CD14-positive monocyte (primary cell): ENCODE measurements around the gene SPAG9. TPM values are rescaled to one million over a fixed set of nuclear protein-coding genes. Genes with fewer than 3 reads are reported as not detected.

Experiments
- DNase-seq, 3 donors: peaks; one replicate each; pipeline ENCODE4 v3.0.0-alpha.2; 2011 to 2022
- H2AFZ ChIP-seq: 2 replicates; pipeline ENCODE4 v1.6.0; 2012; ENCODE audit warnings: mild to moderate bottlenecking, low read depth, low read length, inconsistent platforms; ENCODE audit not compliant: insufficient read depth, poor library complexity, severe bottlenecking
- H3K27ac ChIP-seq, 2 donors: 1 replicate in 1 of 2; 2 replicates in 1 of 2; pipeline ENCODE4 v1.5.1; 2012 to 2013; ENCODE audit warnings: low read length in 2 of 2, control low read depth in 1 of 2, inconsistent platforms in 1 of 2, low read depth in 1 of 2, mild to moderate bottlenecking in 1 of 2
- H3K27me3 ChIP-seq, 2 donors: one replicate each; pipeline versions ENCODE4 v1.6.0 to v1.6.1; 2011 to 2013; ENCODE audit warnings: low read length in 2 of 2; ENCODE audit not compliant: control insufficient read depth in 2 of 2, insufficient read depth in 2 of 2
- H3K36me3 ChIP-seq, 2 donors: replicated peaks in 1 of 2; 1 replicate in 1 of 2; 2 replicates in 1 of 2; pipeline versions ENCODE4 v1.5.1 to v1.6.1; 2012 to 2013; ENCODE audit warnings: low read length in 2 of 2, control low read depth in 1 of 2, inconsistent platforms in 1 of 2, mild to moderate bottlenecking in 1 of 2; ENCODE audit not compliant: insufficient read depth in 2 of 2, control insufficient read depth in 1 of 2
- H3K4me1 ChIP-seq, 2 donors: 1 replicate in 1 of 2; 2 replicates in 1 of 2; pipeline versions ENCODE4 v1.5.1 to v1.6.1; 2012 to 2013; ENCODE audit warnings: low read length in 2 of 2, control low read depth in 1 of 2, inconsistent platforms in 1 of 2, mild to moderate bottlenecking in 1 of 2, moderate library complexity in 1 of 2; ENCODE audit not compliant: insufficient read depth in 2 of 2, control insufficient read depth in 1 of 2
- H3K4me2 ChIP-seq: replicated peaks from 2 replicates; pipeline ENCODE3; 2012; ENCODE audit warnings: low read length, moderate library complexity, mild to moderate bottlenecking; ENCODE audit not compliant: poor library complexity, severe bottlenecking; ENCODE audit errors: extremely low read depth
- H3K4me3 ChIP-seq, 3 experiments: fragments of 200-600 bp in 1 of 3; sonication (generic) in 1 of 3; replicated peaks in 1 of 3; 1 replicate in 2 of 3; 2 replicates in 1 of 3; pipeline ENCODE4 v1.5.1; 2011 to 2013; ENCODE audit warnings: low read length in 3 of 3, mild to moderate bottlenecking in 3 of 3, control low read depth in 2 of 3, low read depth in 2 of 3, inconsistent platforms in 1 of 3, moderate library complexity in 1 of 3
- H3K79me2 ChIP-seq: 2 replicates; pipeline ENCODE4 v1.6.0; 2012; ENCODE audit warnings: mild to moderate bottlenecking, control low read depth, inconsistent platforms, low read length, moderate library complexity; ENCODE audit not compliant: insufficient read depth
- H3K9ac ChIP-seq: 2 replicates; pipeline ENCODE4 v1.6.0; 2017; ENCODE audit warnings: low read length, mild to moderate bottlenecking; ENCODE audit not compliant: insufficient read depth, poor library complexity, severe bottlenecking
- H3K9me3 ChIP-seq, 2 donors: replicated peaks in 1 of 2; 1 replicate in 1 of 2; 2 replicates in 1 of 2; pipeline versions ENCODE4 v1.5.1 to v1.6.1; 2012 to 2013; ENCODE audit warnings: low read length in 2 of 2, control low read depth in 1 of 2; ENCODE audit not compliant: control insufficient read depth in 1 of 2, insufficient read depth in 1 of 2
- H4K20me1 ChIP-seq: 2 replicates; pipeline ENCODE4 v1.6.0; 2012; ENCODE audit warnings: mild to moderate bottlenecking, low read length, control low read depth, moderate library complexity; ENCODE audit not compliant: insufficient read depth
- H3K27ac Mint-ChIP-seq, 7 donors: one replicate each; pipeline ENCODE4 v1.8.0; 2020; ENCODE audit warnings: mild to moderate bottlenecking in 7 of 7, mixed read lengths in 7 of 7, moderate library complexity in 6 of 7, inconsistent platforms in 2 of 7
- H3K27me3 Mint-ChIP-seq, 3 donors: one replicate each; pipeline ENCODE4 v1.8.0; 2021 to 2022; ENCODE audit warnings: low read depth in 3 of 3, mild to moderate bottlenecking in 3 of 3, mixed read lengths in 3 of 3, moderate library complexity in 3 of 3, inconsistent platforms in 1 of 3
- H3K36me3 Mint-ChIP-seq, 2 donors: one replicate each; pipeline ENCODE4 v1.8.0; 2020; ENCODE audit warnings: mixed read lengths in 2 of 2, inconsistent platforms in 1 of 2, mild to moderate bottlenecking in 1 of 2
- H3K4me1 Mint-ChIP-seq: one replicate; pipeline ENCODE4 v1.8.0; 2020; ENCODE audit warnings: mild to moderate bottlenecking, mixed read lengths
- H3K4me3 Mint-ChIP-seq, 2 donors: one replicate each; pipeline ENCODE4 v1.8.0; 2020; ENCODE audit warnings: mild to moderate bottlenecking in 2 of 2, mixed read lengths in 2 of 2, moderate library complexity in 1 of 2
- H3K9me3 Mint-ChIP-seq, 7 donors: one replicate each; pipeline ENCODE4 v1.8.0; 2020 to 2022; ENCODE audit warnings: mixed read lengths in 7 of 7, mild to moderate bottlenecking in 6 of 7, moderate library complexity in 6 of 7, inconsistent platforms in 2 of 7
- CTCF ChIP-seq: fragments of 200-600 bp; IDR thresholded peaks from one replicate; pipeline ENCODE4 v1.8.0; 2022; ENCODE audit warnings: antibody characterized with exemption, mild to moderate bottlenecking
- WGBS: methylation state at CpG from one replicate; pipeline ENCODE4 v1.1.5; 2013; ENCODE audit warnings: missing lambda C conversion rate; ENCODE audit not compliant: insufficient coverage; 5-methylcytosine and 5-hydroxymethylcytosine counted together
- intact Hi-C, 2 donors: fragments of 100-400 bp; cut with micrococcal nuclease; formaldehyde crosslinking; loops; one replicate each; pipeline versions ENCODE4 v1.15.0 to v1.15.1; 2023
- polyA plus RNA-seq, 3 donors: library from polyadenylated mRNA; depleted of rRNA in 1 of 3; unstranded in 2 of 3; stranded (reverse) in 1 of 3; fragments of 300-500 nt in 2 of 3; fragments of >200 nt in 1 of 3; fragmentation: Illumina TruSeq in 2 of 3; gene quantifications; 1 replicate in 2 of 3; 2 replicates in 1 of 3; pipeline ENCODE4 v1.2.3, GENCODE V29; 2012 to 2021

The SPAG9 gene
- polyA plus RNA-seq, 3 donors: 4.9 to 33.1 (median 8.5) TPM

GRCh38 chr17:51065466-51065865 lies 55.2 kb downstream of the SPAG9 start:
- intact Hi-C loops: loop anchor here in 1 of 2 donors (5.0 to 10.0 kb wide), 2 partner anchors 33 to 49 kb away; no protein-coding TSS in a partner anchor
- DNase-seq: no peak
- H3K79me2 ChIP-seq: peaks cover 61% of the 10 kb centered on the region
- H3K4me1 ChIP-seq: peaks cover 0 to 1% of the 10 kb centered on the region in 2 donors
- TF ChIP-seq CTCF: no peak
- H3K4me2 ChIP-seq: no peak overlapping the region
- no peak overlapping the region for H2AFZ ChIP-seq
- H3K4me1 Mint-ChIP-seq: peaks cover 12% of the 10 kb centered on the region
- WGBS: no CpG with 5 or more reads among the region's 1 CpG
- no peaks in the 10 kb centered on the region for H3K27me3 ChIP-seq
- H3K9me3 Mint-ChIP-seq: no peaks in the 10 kb centered on the region
- no peak overlapping the region for H3K27ac ChIP-seq
- no peak overlapping the region for H3K4me3 ChIP-seq
- H4K20me1 ChIP-seq: peaks cover 74% of the 10 kb centered on the region
- peaks cover 0 to 1% (median 0%) of the 10 kb centered on the region in 3 donors for H3K27me3 Mint-ChIP-seq
- no peak overlapping the region for H3K9ac ChIP-seq
- peaks cover 12 to 17% of the 10 kb centered on the region in 2 donors for H3K36me3 Mint-ChIP-seq
- no peaks in the 10 kb centered on the region for H3K36me3 ChIP-seq
- H3K27ac Mint-ChIP-seq: no peak overlapping the region
- no peak overlapping the region for H3K4me3 Mint-ChIP-seq
- no peaks in the 10 kb centered on the region for H3K9me3 ChIP-seq

DNA sequence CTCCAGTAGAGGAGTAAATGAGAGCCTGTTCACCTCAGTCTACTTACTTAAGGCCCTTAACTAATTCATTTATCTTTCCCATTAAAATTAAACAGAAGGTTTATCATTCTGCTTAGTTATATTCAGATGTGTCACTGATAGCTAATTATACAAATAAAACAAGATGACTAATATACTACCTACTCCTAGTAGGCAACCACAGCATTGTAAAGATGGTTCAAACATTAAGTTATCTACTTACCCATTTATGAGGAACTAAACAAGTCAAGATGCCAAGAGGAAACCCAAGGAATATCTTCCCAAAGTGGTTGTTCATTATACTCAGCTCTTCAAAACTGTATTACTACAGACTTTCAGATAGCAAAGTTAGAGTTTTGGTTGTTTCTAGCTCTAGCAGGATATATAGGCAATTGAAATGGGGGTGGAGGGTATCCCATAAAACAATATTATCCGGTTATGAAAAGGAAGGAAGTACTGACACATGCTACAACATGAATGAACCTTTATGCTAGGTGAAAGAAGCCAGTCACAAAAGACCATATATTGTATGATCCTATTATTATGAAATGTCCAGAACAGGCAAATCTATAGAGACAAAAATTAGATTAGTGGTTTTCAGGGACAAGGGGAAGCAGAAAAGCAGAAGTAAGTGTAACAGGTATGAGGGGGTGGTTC lies 56.5 kb downstream of the SPAG9 start:
- no peak for DNase-seq
- no peak overlapping the region for H3K9ac ChIP-seq
- Mint-ChIP-seq H3K27me3 (peaks cover 0 to 1% (median 0%) of the 10 kb centered on the region in 3 donors), H3K9me3 (no peaks in the 10 kb centered on the region), H3K36me3 (peaks cover 15 to 17% of the 10 kb centered on the region in 2 donors), H3K4me3 (no peak overlapping the region), H3K4me1 (peaks cover 8% of the 10 kb centered on the region), H3K27ac (no peak overlapping the region)
- no peak overlapping the region for H3K27ac ChIP-seq
- H3K27me3 ChIP-seq: no peaks in the 10 kb centered on the region
- H3K4me2 ChIP-seq: no peak overlapping the region
- no peak overlapping the region for H2AFZ ChIP-seq
- H3K4me1 ChIP-seq: no peaks in the 10 kb centered on the region
- peaks cover 78% of the 10 kb centered on the region for H4K20me1 ChIP-seq
- no peak for TF ChIP-seq CTCF
- no peaks in the 10 kb centered on the region for H3K36me3 ChIP-seq
- intact Hi-C loops: loop anchor here in 1 of 2 donors (10.0 kb wide), 1 partner anchor 51 kb away; no protein-coding TSS in a partner anchor
- H3K79me2 ChIP-seq: peaks cover 62% of the 10 kb centered on the region
- no peak overlapping the region for H3K4me3 ChIP-seq
- no CpG with 5 or more reads among the region's 1 CpG for WGBS
- H3K9me3 ChIP-seq: no peaks in the 10 kb centered on the region
